ENCODE measurements around the gene DCTN3. TPM values are rescaled to one million over a fixed set of nuclear protein-coding genes. Genes with fewer than 3 reads are reported as not detected.

The DCTN3 gene
- total and polyA plus RNA-seq, 11 donors = 73.8 to 155 (median 121) TPM

GRCh38 chr9:34659592-34660253 lies 39.4 kb upstream of the DCTN3 start:
- TF ChIP-seq CTCF (IDR thresholded peaks at IDR 0.05) = no peak
- TF ChIP-seq POLR2A (IDR thresholded peaks at IDR 0.05) = no peak
- H3K4me3 ChIP-seq = no peak overlapping the region
- no peaks in the 10 kb centered on the region for H3K27me3 ChIP-seq
- peaks cover 0 to 45% (median 27%) of the 10 kb centered on the region in 9 donors for H3K36me3 ChIP-seq
- no peak for ATAC-seq
- 90 to 96% (median 94%) methylated on average over 4 to 8 of the region's 8 CpGs for WGBS, 4 donors
- H3K4me1 ChIP-seq = peaks cover 0 to 31% (median 13%) of the 10 kb centered on the region in 12 donors
- DNase-seq = peak in 1 of 5 donors; percentile 18
- no peak overlapping the region for H3K27ac ChIP-seq
- H3K9me3 ChIP-seq = no peaks in the 10 kb centered on the region
- intact Hi-C loops (cut with DNase I) = loop anchor here in 1 of 10 donors (10.0 kb wide), 1 partner anchor 415 kb away; the partner anchor contains the start of genes FANCG and VCP

- no peaks in the 10 kb centered on the region for H3K27me3 ChIP-seq
- no peaks in the 10 kb centered on the region for H3K9me3 ChIP-seq
- no peak for ATAC-seq
- peaks cover 0 to 45% (median 27%) of the 10 kb centered on the region in 9 donors for H3K36me3 ChIP-seq
- no peak overlapping the region for H3K4me3 ChIP-seq
- 86 to 91% (median 90%) methylated on average over 14 of the region's 14 CpGs for WGBS, 4 donors
- H3K4me1 ChIP-seq = peaks cover 0 to 35% (median 22%) of the 10 kb centered on the region in 12 donors
- no peak overlapping the region for H3K27ac ChIP-seq
- TF ChIP-seq CTCF (IDR thresholded peaks at IDR 0.05) = no peak
- TF ChIP-seq POLR2A (IDR thresholded peaks at IDR 0.05) = no peak
- DNase-seq = peak in 1 of 5 donors; percentile 12
- intact Hi-C loops (cut with DNase I) = no loop called here
These were observed 38.2 kb upstream of the DCTN3 start for GRCh38 chr9:34658461-34658860.

GRCh38 chr9:34656992-34657391 lies 36.7 kb upstream of the DCTN3 start:
- Histone ChIP-seq H3K36me3 (peaks cover 0 to 39% (median 24%) of the 10 kb centered on the region in 9 donors), H3K27ac (no peak overlapping the region), H3K4me3 (no peak overlapping the region), H3K27me3 (no peaks in the 10 kb centered on the region), H3K4me1 (peaks cover 7 to 48% (median 33%) of the 10 kb centered on the region in 12 donors), H3K9me3 (no peaks in the 10 kb centered on the region)
- intact Hi-C loops (cut with DNase I) = no loop called here
- WGBS, 4 donors = 92 to 95% (median 94%) methylated on average over 5 of the region's 5 CpGs
- TF ChIP-seq CTCF (IDR thresholded peaks at IDR 0.05) = no peak
- no peak for TF ChIP-seq POLR2A (IDR thresholded peaks at IDR 0.05)
- ATAC-seq (no peak), DNase-seq (no peak)

GRCh38 chr9:34655394-34655793 lies 35.1 kb upstream of the DCTN3 start:
- Histone ChIP-seq H3K27ac (peak overlapping the region in 10 of 12 donors; percentile 55 to 95 (median 86)), H3K36me3 (peaks cover 0 to 27% (median 10%) of the 10 kb centered on the region in 9 donors), H3K9me3 (no peaks in the 10 kb centered on the region), H3K4me3 (no peak overlapping the region), H3K27me3 (no peaks in the 10 kb centered on the region), H3K4me1 (peaks cover 7 to 61% (median 43%) of the 10 kb centered on the region in 12 donors)
- ATAC-seq (no peak), DNase-seq (no peak)
- intact Hi-C loops (cut with DNase I) = no loop called here
- 67 to 74% (median 69%) methylated on average over 5 of the region's 5 CpGs for WGBS, 4 donors
- TF ChIP-seq CTCF (IDR thresholded peaks at IDR 0.05) = no peak
- TF ChIP-seq POLR2A (IDR thresholded peaks at IDR 0.05) = no peak
